GM12892 (cell line): Measurements from ENCODE around the gene CDKN2A.

ENCODE experiments used
- POLR2A ChIP-seq: IDR thresholded peaks from 2 replicates; pipeline ENCODE4 v1.6.1; 2011; ENCODE audit warnings: low read depth, low read length, control low read depth
- POLR2AphosphoS5 ChIP-seq: IDR thresholded peaks from 2 replicates; pipeline ENCODE4 v1.6.1; 2011; ENCODE audit warnings: low read depth, low read length, control low read depth
- TAF1 ChIP-seq: IDR thresholded peaks from 2 replicates; pipeline ENCODE4 v1.6.1; 2011; ENCODE audit warnings: low read depth, mild to moderate bottlenecking, control low read depth, low read length, borderline replicate concordance

DNA sequence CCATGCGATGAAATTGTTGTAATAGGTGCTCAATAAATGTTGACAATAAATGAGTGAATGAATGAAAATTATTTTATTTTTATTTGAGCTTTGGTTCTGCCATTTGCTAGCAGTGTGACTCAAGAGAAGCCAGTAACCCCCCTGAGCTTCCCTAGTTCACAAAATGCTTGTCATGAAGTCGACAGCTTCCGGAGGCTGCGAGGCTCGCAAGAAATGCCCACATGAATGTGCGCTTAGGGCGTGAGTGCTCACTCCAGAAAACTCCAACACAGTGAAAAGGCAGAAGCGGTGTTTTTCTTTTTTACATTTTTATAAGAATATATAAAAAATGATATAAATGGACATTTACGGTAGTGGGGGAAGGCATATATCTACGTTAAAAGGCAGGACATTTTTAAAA, 26.5 kb downstream of the CDKN2A start:
- no peak for TF ChIP-seq POLR2A
- TF ChIP-seq POLR2AphosphoS5: no peak
- no peak for TF ChIP-seq TAF1
